Common myeloid progenitor, CD34-positive (primary cell): ENCODE measurements around the gene TTLL10.
"Not testable (repeated sequence)": the region's sequence is repeated elsewhere in the genome, so short reads cannot be mapped to it uniquely, and the experiment has no call there.

Experiments used
- CTCF ChIA-PET: fragments of 350-600 bp; sonication (Branson Sonifier 250); formaldehyde crosslinking; loops from one replicate; lab custom pipeline; 2021; ENCODE audit warnings: antibody characterized with exemption; lab: Charles Lee
- POLR2A ChIA-PET: fragments of 350-600 bp; sonication (Branson Sonifier 250); formaldehyde crosslinking; loops from one replicate; lab custom pipeline; 2021; ENCODE audit warnings: antibody characterized with exemption; lab: Charles Lee
- DNase-seq, 3 donors: peaks; one replicate each; pipeline versions ENCODE4 v3.0.0 to v3.0.0-alpha.2; 2013
- H3K27ac ChIP-seq, 2 experiments: 1 replicate in 1 of 2; 2 replicates in 1 of 2; pipeline ENCODE4 v1.7.0; 2013; ENCODE audit warnings: inconsistent platforms in 2 of 2, low read length in 2 of 2, mild to moderate bottlenecking in 2 of 2, low read depth in 1 of 2, moderate library complexity in 1 of 2; ENCODE audit not compliant: severe bottlenecking in 2 of 2, insufficient read depth in 1 of 2, poor library complexity in 1 of 2
- H3K27me3 ChIP-seq, 5 experiments: replicated peaks in 2 of 5; 1 replicate in 3 of 5; 2 replicates in 2 of 5; pipeline versions ENCODE4 v1.6.1 to v1.7.0; 2013; ENCODE audit warnings: low read length in 4 of 5, mild to moderate bottlenecking in 2 of 5, moderate library complexity in 2 of 5, inconsistent platforms in 1 of 5; ENCODE audit not compliant: insufficient read depth in 5 of 5, control insufficient read depth in 4 of 5
- H3K36me3 ChIP-seq, 4 experiments: 1 replicate in 2 of 4; 2 replicates in 2 of 4; pipeline versions ENCODE4 v1.6.1 to v1.7.0; 2013; ENCODE audit warnings: low read length in 3 of 4, control low read depth in 1 of 4, mild to moderate bottlenecking in 1 of 4; ENCODE audit not compliant: control insufficient read depth in 4 of 4, insufficient read depth in 4 of 4
- H3K4me1 ChIP-seq, 4 experiments: 1 replicate in 3 of 4; 2 replicates in 1 of 4; pipeline versions ENCODE4 v1.6.1 to v1.7.1; 2013; ENCODE audit warnings: low read length in 3 of 4, mild to moderate bottlenecking in 3 of 4, control low read depth in 1 of 4, inconsistent platforms in 1 of 4, moderate library complexity in 1 of 4; ENCODE audit not compliant: control insufficient read depth in 4 of 4, insufficient read depth in 4 of 4; ENCODE audit errors: control extremely low read depth in 1 of 4
- H3K4me3 ChIP-seq, 7 experiments: 1 replicate in 4 of 7; 2 replicates in 3 of 7; pipeline versions ENCODE4 v1.5.1 to v1.7.0; 2013; ENCODE audit warnings: mild to moderate bottlenecking in 7 of 7, low read length in 6 of 7, moderate library complexity in 6 of 7, inconsistent platforms in 2 of 7, low read depth in 2 of 7, control low read depth in 1 of 7; ENCODE audit not compliant: insufficient read depth in 4 of 7, control insufficient read depth in 1 of 7; ENCODE audit errors: extremely low read depth in 1 of 7
- H3K9me3 ChIP-seq, 5 experiments: 1 replicate in 4 of 5; 2 replicates in 1 of 5; pipeline versions ENCODE4 v1.6.1 to v1.7.1; 2013; ENCODE audit warnings: low read length in 4 of 5, mild to moderate bottlenecking in 2 of 5, inconsistent platforms in 1 of 5, low read depth in 1 of 5, moderate library complexity in 1 of 5; ENCODE audit not compliant: control insufficient read depth in 4 of 5, insufficient read depth in 2 of 5; ENCODE audit errors: control extremely low read depth in 1 of 5
- WGBS: methylation state at CpG from one replicate; pipeline ENCODE4 v1.1.5; 2013; ENCODE audit not compliant: insufficient coverage; 5-methylcytosine and 5-hydroxymethylcytosine counted together

TTLL10 gene

DNA sequence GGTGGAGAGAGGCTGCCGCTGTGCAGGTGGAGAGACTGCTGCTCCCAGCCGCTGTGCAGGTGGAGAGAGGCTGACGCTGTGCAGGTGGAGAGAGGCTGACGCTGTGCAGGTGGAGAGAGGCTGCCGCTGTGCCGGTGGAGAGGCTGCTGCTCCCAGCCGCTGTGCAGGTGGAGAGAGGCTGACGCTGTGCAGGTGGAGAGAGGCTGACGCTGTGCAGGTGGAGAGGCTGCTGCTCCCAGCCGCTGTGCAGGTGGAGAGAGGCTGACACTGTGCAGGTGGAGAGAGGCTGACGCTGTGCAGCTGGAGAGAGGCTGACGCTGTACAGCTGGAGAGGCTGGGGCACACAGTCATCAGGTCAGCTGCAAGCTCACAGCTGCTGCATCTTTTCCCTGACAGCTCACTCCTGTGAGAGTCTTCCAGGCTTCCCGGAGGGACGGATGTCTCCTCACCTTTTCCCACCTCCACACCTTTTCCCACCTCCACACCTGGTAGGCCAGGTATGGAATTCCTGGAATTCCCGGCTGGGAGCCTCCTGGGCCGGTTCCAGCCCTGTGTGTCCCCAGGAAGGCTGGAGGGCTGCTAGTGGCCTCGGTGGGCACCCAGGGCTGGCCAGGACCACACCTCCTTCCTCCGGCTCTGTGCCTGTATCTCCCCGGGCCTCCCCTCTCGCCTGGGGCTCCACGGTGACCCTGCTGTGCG lies 2.5 kb downstream of the TTLL10 start:
- DNase-seq, H3K27ac ChIP-seq, H3K36me3 ChIP-seq, POLR2A ChIA-PET, H3K4me3 ChIP-seq, H3K9me3 ChIP-seq: not testable (repeated sequence)
- CTCF ChIA-PET: interaction anchor here (1.1 to 1.8 kb wide), 2 partner anchors 28 to 54 kb away, joined by 3 to 4 read pairs; no protein-coding TSS in a partner anchor
- peaks cover 0 to 23% (median 16%) of the 10 kb centered on the region in 4 experiments for H3K4me1 ChIP-seq
- peaks cover 0 to 42% (median 6%) of the 10 kb centered on the region in 5 experiments for H3K27me3 ChIP-seq
- WGBS: 81% methylated on average over 18 of the region's 22 CpGs

DNA sequence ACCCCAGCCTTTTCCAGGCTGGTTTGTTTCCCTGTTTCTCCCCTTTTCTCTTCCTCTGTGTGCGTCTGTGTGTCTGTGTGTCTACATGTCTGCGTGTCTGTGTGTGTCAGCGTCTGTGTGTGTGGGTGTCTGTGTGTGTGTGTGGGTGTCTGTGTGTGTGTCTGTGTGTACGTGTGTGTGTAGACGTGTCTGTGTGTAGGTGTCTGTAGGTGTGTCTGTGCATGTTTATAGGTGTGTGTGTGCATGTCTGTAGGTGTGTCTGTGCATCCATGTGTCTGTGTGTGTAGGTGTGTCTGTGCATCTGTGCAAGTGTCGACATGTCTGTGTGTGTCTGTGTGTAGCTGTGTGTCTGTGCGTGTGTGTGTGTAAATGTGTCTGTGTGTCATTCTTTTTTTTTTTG lies 3.3 kb downstream of the TTLL10 start:
- 100% methylated on average over 4 of the region's 7 CpGs for WGBS
- Histone ChIP-seq H3K27ac (no peak overlapping the region), H3K9me3 (peaks cover 0 to 3% (median 0%) of the 10 kb centered on the region in 5 experiments), H3K4me1 (peaks cover 0 to 21% (median 18%) of the 10 kb centered on the region in 4 experiments), H3K36me3 (no peaks in the 10 kb centered on the region), H3K4me3 (no peak overlapping the region), H3K27me3 (peaks cover 0 to 42% (median 6%) of the 10 kb centered on the region in 5 experiments)
- DNase-seq: no peak
- ChIA-PET POLR2A (no interaction called here), CTCF (no interaction called here)

DNA sequence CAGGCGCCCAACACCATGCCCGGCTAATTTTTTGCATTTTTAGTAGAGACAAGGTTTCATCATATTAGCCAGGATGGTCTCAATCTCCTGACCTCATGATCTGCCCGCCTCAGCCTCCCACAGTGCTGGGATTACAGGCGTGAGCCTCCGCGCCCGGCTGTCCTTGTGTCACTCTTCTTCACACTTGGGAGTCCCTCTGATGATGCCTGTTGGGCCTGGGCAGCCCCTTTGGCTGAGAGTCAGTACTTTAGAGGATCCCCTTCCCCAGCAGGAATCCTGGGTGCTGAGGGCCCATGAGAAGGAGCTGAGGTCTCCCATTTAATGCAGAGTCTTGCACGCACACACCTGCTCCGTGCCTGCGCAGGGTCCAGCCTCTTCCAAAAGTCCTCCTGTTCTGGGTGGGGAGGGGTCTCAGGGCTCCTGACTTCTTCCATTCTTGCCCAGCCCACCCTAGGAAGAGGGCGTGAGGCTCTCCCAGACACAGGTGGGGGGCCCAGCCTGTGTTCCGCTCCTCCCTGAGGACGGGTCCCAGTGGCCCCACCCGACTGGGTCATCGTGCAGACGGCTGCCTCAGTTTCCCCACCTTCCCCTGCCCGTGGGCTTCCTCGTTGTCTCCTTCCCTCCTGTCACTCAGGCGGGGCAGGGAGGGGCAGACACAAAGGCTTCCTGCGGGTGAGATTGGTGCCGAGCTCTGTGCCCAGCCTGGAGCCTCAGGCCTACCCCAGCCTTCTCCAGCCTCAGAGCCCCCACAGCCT lies 3.9 kb downstream of the TTLL10 start:
- DNase-seq: no peak
- WGBS: 94% methylated on average over 19 of the region's 21 CpGs
- CTCF ChIA-PET: no interaction called here
- Histone ChIP-seq H3K27ac (no peak overlapping the region), H3K4me1 (peaks cover 0 to 28% (median 23%) of the 10 kb centered on the region in 4 experiments), H3K4me3 (no peak overlapping the region), H3K9me3 (peaks cover 0 to 3% (median 0%) of the 10 kb centered on the region in 5 experiments), H3K36me3 (no peaks in the 10 kb centered on the region), H3K27me3 (peaks cover 0 to 42% (median 6%) of the 10 kb centered on the region in 5 experiments)
- POLR2A ChIA-PET: no interaction called here

DNA sequence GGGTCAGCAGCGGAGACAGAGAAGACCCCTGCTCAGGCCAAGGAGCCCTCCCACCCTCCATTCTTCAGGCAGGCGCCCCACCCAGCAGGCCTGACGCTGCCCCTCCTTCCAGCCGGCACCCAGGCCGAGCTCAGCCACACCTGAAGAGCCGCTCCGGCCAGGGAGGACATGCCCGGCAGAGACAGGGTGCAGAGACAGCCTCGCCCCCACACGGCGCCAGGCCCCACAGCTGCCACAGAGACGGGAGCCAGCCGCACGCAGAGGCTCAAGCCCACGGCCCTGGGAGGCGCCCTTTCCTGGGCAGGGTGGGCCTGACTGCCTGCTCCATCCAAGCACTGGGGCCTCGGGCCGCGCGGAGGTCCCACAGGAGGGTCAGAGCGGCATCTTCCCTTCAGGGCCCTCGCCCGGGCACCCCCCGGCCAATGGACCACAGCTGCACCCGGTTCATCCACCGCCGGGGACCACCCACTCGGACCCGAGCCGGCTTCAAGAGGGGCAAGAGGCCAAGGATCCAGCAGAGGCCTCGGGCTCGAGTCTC lies 5.2 kb downstream of the TTLL10 start:
- Histone ChIP-seq H3K36me3 (no peaks in the 10 kb centered on the region), H3K4me1 (peaks cover 0 to 30% (median 26%) of the 10 kb centered on the region in 4 experiments), H3K27ac (no peak overlapping the region), H3K27me3 (peaks cover 0 to 31% (median 5%) of the 10 kb centered on the region in 5 experiments), H3K4me3 (no peak overlapping the region), H3K9me3 (peaks cover 0 to 3% (median 0%) of the 10 kb centered on the region in 5 experiments)
- CTCF ChIA-PET: interaction anchor here (1.0 to 2.1 kb wide), 2 partner anchors 27 to 56 kb away, joined by 3 to 7 read pairs; no protein-coding TSS in a partner anchor
- POLR2A ChIA-PET: no interaction called here
- 96% methylated on average over 25 of the region's 32 CpGs for WGBS
- no peak for DNase-seq

DNA sequence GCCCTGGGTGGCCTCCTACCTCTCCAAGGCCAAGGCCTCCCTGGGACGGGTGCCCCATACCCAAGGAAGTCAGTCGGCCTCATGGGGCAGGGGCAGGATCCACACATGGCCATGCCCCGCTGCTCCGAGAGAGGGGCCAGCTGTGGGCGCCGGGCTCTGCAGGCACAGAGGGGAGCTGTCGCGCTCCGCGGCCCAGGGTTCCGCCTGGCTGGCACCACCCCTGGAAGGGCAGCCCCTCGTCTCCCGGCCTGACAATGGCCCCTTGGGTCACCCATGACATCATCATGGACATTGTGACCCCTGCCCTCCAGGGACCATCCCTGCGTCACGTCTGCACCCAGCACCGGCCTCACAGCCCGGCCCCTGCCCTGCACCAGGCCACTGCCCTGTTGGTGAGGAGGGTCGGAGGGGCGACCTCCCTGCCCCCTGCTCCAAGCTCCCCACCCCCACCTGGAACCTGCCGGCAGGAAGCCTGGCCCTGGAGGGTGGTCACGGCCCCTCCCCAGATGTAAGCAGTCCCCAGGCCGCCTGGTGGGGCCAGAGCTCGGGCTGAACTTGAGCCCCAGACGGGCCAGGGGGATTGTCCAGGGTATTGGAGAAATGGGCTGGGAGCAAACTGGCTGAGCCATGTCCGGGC lies 5.8 kb downstream of the TTLL10 start:
- peaks cover 0 to 3% (median 0%) of the 10 kb centered on the region in 5 experiments for H3K9me3 ChIP-seq
- 86% methylated on average over 15 of the region's 25 CpGs for WGBS

DNA sequence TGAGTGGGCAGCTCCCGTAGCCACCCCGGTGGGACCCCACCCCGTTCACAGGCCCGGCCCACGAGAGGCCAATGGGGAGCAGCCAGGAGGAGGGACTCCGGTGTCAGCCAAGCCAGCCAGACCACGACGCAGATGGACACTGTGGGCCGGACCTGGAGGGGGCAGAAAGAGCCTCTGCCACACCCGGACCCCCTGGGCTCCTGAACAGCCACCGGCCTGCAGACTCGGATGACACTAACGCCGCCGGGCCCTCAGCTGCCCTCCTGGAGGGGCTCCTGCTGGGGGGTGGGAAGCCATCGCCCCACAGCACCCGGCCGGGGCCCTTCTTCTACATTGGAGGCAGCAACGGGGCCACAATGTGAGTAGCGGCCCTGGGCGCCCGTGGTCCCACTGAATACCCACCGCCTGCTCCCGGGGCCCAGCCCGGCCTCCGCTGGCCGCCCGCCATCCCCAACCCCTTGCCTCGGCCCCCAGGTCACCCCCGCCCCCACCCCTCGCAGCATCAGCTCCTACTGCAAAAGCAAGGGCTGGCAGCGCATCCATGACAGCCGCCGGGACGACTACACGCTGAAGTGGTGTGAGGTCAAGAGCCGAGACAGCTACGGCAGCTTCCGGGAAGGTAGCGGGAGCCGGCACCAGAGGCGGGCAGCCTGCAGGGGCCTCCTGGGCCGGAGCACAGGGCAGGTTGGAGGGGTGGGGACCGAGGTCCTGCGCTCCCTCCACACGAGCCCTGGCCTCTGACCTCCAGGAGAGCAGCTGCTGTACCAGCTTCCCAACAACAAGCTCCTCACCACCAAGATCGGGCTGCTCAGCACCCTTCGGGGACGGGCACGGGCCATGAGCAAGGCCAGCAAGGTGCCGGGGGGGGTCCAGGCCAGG lies 6.5 kb downstream of the TTLL10 start:
- Histone ChIP-seq H3K9me3 (peaks cover 0 to 3% (median 0%) of the 10 kb centered on the region in 5 experiments), H3K27me3 (peaks cover 0 to 21% (median 2%) of the 10 kb centered on the region in 5 experiments), H3K4me1 (peaks cover 0 to 31% (median 22%) of the 10 kb centered on the region in 4 experiments), H3K4me3 (no peak overlapping the region), H3K36me3 (no peaks in the 10 kb centered on the region), H3K27ac (no peak overlapping the region)
- 94% methylated on average over 46 of the region's 51 CpGs for WGBS
- DNase-seq: no peak
- CTCF ChIA-PET: interaction anchor here (2.1 kb wide), 1 partner anchor 58 kb away, joined by 7 read pairs; no protein-coding TSS in a partner anchor
- POLR2A ChIA-PET: no interaction called here

More for the DNA sequence above, 5.8 kb downstream of the TTLL10 start:
- Histone ChIP-seq H3K36me3 (no peaks in the 10 kb centered on the region), H3K4me3 (no peak overlapping the region), H3K4me1 (peaks cover 0 to 29% (median 22%) of the 10 kb centered on the region in 4 experiments), H3K27ac (no peak overlapping the region), H3K27me3 (peaks cover 0 to 25% (median 2%) of the 10 kb centered on the region in 5 experiments)
- no peak for DNase-seq
- POLR2A ChIA-PET: no interaction called here
- CTCF ChIA-PET: interaction anchor here (1.0 to 2.1 kb wide), 2 partner anchors 26 to 57 kb away, joined by 3 to 7 read pairs; no protein-coding TSS in a partner anchor
